ENCODE results near the gene CLK3.

CLK3 gene

GRCh38 chr15:74642734-74643664 is 27.4 kb downstream of the CLK3 start:
- H3K79me2 ChIP-seq (ENCODE audit: control insufficient read depth, insufficient read depth, low read length, unreplicated experiment), result peaks cover 5% of the 10 kb centered on the region

GRCh38 chr15:74643665-74644204 is 28.1 kb downstream of the CLK3 start:
- peaks cover 8% of the 10 kb centered on the region for H3K79me2 ChIP-seq (ENCODE audit: control insufficient read depth, insufficient read depth, low read length, unreplicated experiment)
- H3K36me3 ChIP-seq (ENCODE audit: insufficient read depth, low read length), result peaks cover 3% of the 10 kb centered on the region; the same call in 1 of the 2 replicates
- no peaks in the 10 kb centered on the region for H3K27me3 ChIP-seq (ENCODE audit: insufficient read depth, low read length)
- H2AFZ ChIP-seq (ENCODE audit: low read length, unreplicated experiment), result no peak overlapping the region
- H3K27ac ChIP-seq (ENCODE audit: low read depth, low read length), result no peak overlapping the region
- peaks cover 13% of the 10 kb centered on the region for H3K4me1 ChIP-seq (ENCODE audit: control insufficient read depth, insufficient read depth, low read length, unreplicated experiment)
- no peak overlapping the region for H3K4me3 ChIP-seq (ENCODE audit: low read depth, low read length)

More at GRCh38 chr15:74642734-74643664, 27.4 kb downstream of the CLK3 start:
- no peak overlapping the region for H3K4me3 ChIP-seq (ENCODE audit: low read depth, low read length)
- no peak overlapping the region for H2AFZ ChIP-seq (ENCODE audit: low read length, unreplicated experiment)
- peaks cover 13% of the 10 kb centered on the region for H3K4me1 ChIP-seq (ENCODE audit: control insufficient read depth, insufficient read depth, low read length, unreplicated experiment)
- H3K36me3 ChIP-seq (ENCODE audit: insufficient read depth, low read length), result peaks cover 3% of the 10 kb centered on the region; the same call in 1 of the 2 replicates
- H3K27me3 ChIP-seq (ENCODE audit: insufficient read depth, low read length), result no peaks in the 10 kb centered on the region
- peak overlapping the region; percentile 7; the same call in 1 of the 2 replicates for H3K27ac ChIP-seq (ENCODE audit: low read depth, low read length)

- H3K36me3 ChIP-seq (ENCODE audit: insufficient read depth, low read length), result no peaks in the 10 kb centered on the region
These were observed 30.8 kb downstream of the CLK3 start for GRCh38 chr15:74646480-74646879.

GRCh38 chr15:74648051-74648842 is 32.6 kb downstream of the CLK3 start:
- Histone ChIP-seq H3K27me3 (ENCODE audit: insufficient read depth, low read length) (no peaks in the 10 kb centered on the region), H3K79me2 (ENCODE audit: control insufficient read depth, insufficient read depth, low read length, unreplicated experiment) (peaks cover 14% of the 10 kb centered on the region), H3K36me3 (ENCODE audit: insufficient read depth, low read length) (no peaks in the 10 kb centered on the region), H2AFZ (ENCODE audit: low read length, unreplicated experiment) (no peak overlapping the region), H3K27ac (ENCODE audit: low read depth, low read length) (no peak overlapping the region), H3K4me3 (ENCODE audit: low read depth, low read length) (no peak overlapping the region), H3K4me1 (ENCODE audit: control insufficient read depth, insufficient read depth, low read length, unreplicated experiment) (peaks cover 6% of the 10 kb centered on the region)

More at GRCh38 chr15:74646480-74646879, 30.8 kb downstream of the CLK3 start:
- no peak overlapping the region for H2AFZ ChIP-seq (ENCODE audit: low read length, unreplicated experiment)
- H3K27me3 ChIP-seq (ENCODE audit: insufficient read depth, low read length), result no peaks in the 10 kb centered on the region
- peaks cover 13% of the 10 kb centered on the region for H3K4me1 ChIP-seq (ENCODE audit: control insufficient read depth, insufficient read depth, low read length, unreplicated experiment)
- H3K27ac ChIP-seq (ENCODE audit: low read depth, low read length), result no peak overlapping the region
- H3K4me3 ChIP-seq (ENCODE audit: low read depth, low read length), result no peak overlapping the region
- H3K79me2 ChIP-seq (ENCODE audit: control insufficient read depth, insufficient read depth, low read length, unreplicated experiment), result peaks cover 14% of the 10 kb centered on the region

- H3K4me3 ChIP-seq (ENCODE audit: low read depth, low read length), result no peak overlapping the region
- H3K27ac ChIP-seq (ENCODE audit: low read depth, low read length), result no peak overlapping the region
- H3K27me3 ChIP-seq (ENCODE audit: insufficient read depth, low read length), result no peaks in the 10 kb centered on the region
- peaks cover 12% of the 10 kb centered on the region for H3K79me2 ChIP-seq (ENCODE audit: control insufficient read depth, insufficient read depth, low read length, unreplicated experiment)
- H3K36me3 ChIP-seq (ENCODE audit: insufficient read depth, low read length), result no peaks in the 10 kb centered on the region
- H3K4me1 ChIP-seq (ENCODE audit: control insufficient read depth, insufficient read depth, low read length, unreplicated experiment), result peaks cover 14% of the 10 kb centered on the region
- H2AFZ ChIP-seq (ENCODE audit: low read length, unreplicated experiment), result no peak overlapping the region
These were observed 35.7 kb downstream of the CLK3 start for GRCh38 chr15:74651242-74651741.

GRCh38 chr15:74653426-74654102 is 37.9 kb downstream of the CLK3 start:
- H3K4me3 ChIP-seq (ENCODE audit: low read depth, low read length), result no peak overlapping the region
- H3K36me3 ChIP-seq (ENCODE audit: insufficient read depth, low read length), result 0 out of 2 replicates have a peak, but pooled peaks cover 4% of the 10 kb centered on the region
- H3K4me1 ChIP-seq (ENCODE audit: control insufficient read depth, insufficient read depth, low read length, unreplicated experiment), result peaks cover 21% of the 10 kb centered on the region
- no peak overlapping the region for H2AFZ ChIP-seq (ENCODE audit: low read length, unreplicated experiment)
- H3K79me2 ChIP-seq (ENCODE audit: control insufficient read depth, insufficient read depth, low read length, unreplicated experiment), result peaks cover 20% of the 10 kb centered on the region
- no peaks in the 10 kb centered on the region for H3K27me3 ChIP-seq (ENCODE audit: insufficient read depth, low read length)
- H3K27ac ChIP-seq (ENCODE audit: low read depth, low read length), result peak overlapping the region; percentile 16; the same call in 1 of the 2 replicates

GRCh38 chr15:74655424-74655823 is 39.8 kb downstream of the CLK3 start:
- H3K36me3 ChIP-seq (ENCODE audit: insufficient read depth, low read length), result 0 out of 2 replicates have a peak, but pooled peaks cover 4% of the 10 kb centered on the region
- H3K4me3 ChIP-seq (ENCODE audit: low read depth, low read length), result no peak overlapping the region
- H3K27me3 ChIP-seq (ENCODE audit: insufficient read depth, low read length), result no peaks in the 10 kb centered on the region
- H3K27ac ChIP-seq (ENCODE audit: low read depth, low read length), result no peak overlapping the region
- H3K4me1 ChIP-seq (ENCODE audit: control insufficient read depth, insufficient read depth, low read length, unreplicated experiment), result peaks cover 21% of the 10 kb centered on the region
- no peak overlapping the region for H2AFZ ChIP-seq (ENCODE audit: low read length, unreplicated experiment)
- peaks cover 18% of the 10 kb centered on the region for H3K79me2 ChIP-seq (ENCODE audit: control insufficient read depth, insufficient read depth, low read length, unreplicated experiment)

- no peaks in the 10 kb centered on the region for H3K27me3 ChIP-seq (ENCODE audit: insufficient read depth, low read length)
- peaks cover 23% of the 10 kb centered on the region for H3K79me2 ChIP-seq (ENCODE audit: control insufficient read depth, insufficient read depth, low read length, unreplicated experiment)
- no peak overlapping the region for H3K4me3 ChIP-seq (ENCODE audit: low read depth, low read length)
- H3K4me1 ChIP-seq (ENCODE audit: control insufficient read depth, insufficient read depth, low read length, unreplicated experiment), result peaks cover 21% of the 10 kb centered on the region
- H2AFZ ChIP-seq (ENCODE audit: low read length, unreplicated experiment), result no peak overlapping the region
- no peak overlapping the region for H3K27ac ChIP-seq (ENCODE audit: low read depth, low read length)
- H3K36me3 ChIP-seq (ENCODE audit: insufficient read depth, low read length), result 0 out of 2 replicates have a peak, but pooled peaks cover 4% of the 10 kb centered on the region
These were observed 41.4 kb downstream of the CLK3 start for GRCh38 chr15:74656935-74657535.

GRCh38 chr15:74657846-74658245 is 42.2 kb downstream of the CLK3 start:
- H3K4me3 ChIP-seq (ENCODE audit: low read depth, low read length), result no peak overlapping the region
- 0 out of 2 replicates have a peak, but pooled peaks cover 4% of the 10 kb centered on the region for H3K36me3 ChIP-seq (ENCODE audit: insufficient read depth, low read length)
- H3K27ac ChIP-seq (ENCODE audit: low read depth, low read length), result no peak overlapping the region
- no peaks in the 10 kb centered on the region for H3K27me3 ChIP-seq (ENCODE audit: insufficient read depth, low read length)
- no peak overlapping the region for H2AFZ ChIP-seq (ENCODE audit: low read length, unreplicated experiment)
- peaks cover 21% of the 10 kb centered on the region for H3K4me1 ChIP-seq (ENCODE audit: control insufficient read depth, insufficient read depth, low read length, unreplicated experiment)
- peaks cover 24% of the 10 kb centered on the region for H3K79me2 ChIP-seq (ENCODE audit: control insufficient read depth, insufficient read depth, low read length, unreplicated experiment)

Measured in ACC112 (cell line).